GM06990 (cell line): Measurements from ENCODE around the gene CLDN4.
"Not testable (repeated sequence)": the region's sequence is repeated elsewhere in the genome, so short reads cannot be mapped to it uniquely, and the experiment has no call there.

Source experiments
- DNase-seq: peaks from one replicate; pipeline ENCODE4 v3.0.0-alpha.2; 2011; ENCODE audit not compliant: insufficient read length; ENCODE audit errors: extremely low read depth
- H3K27me3 ChIP-seq: replicated peaks from 2 replicates; pipeline ENCODE4 v1.6.0; 2011; ENCODE audit warnings: low read length; ENCODE audit not compliant: control insufficient read depth, insufficient read depth
- H3K36me3 ChIP-seq: 2 replicates; pipeline ENCODE4 v1.5.1; 2011; ENCODE audit warnings: low read length; ENCODE audit not compliant: control insufficient read depth, insufficient read depth
- H3K4me3 ChIP-seq: replicated peaks from 2 replicates; pipeline ENCODE4 v1.5.1; 2011; ENCODE audit warnings: low read depth, mild to moderate bottlenecking, control low read depth, low read length
- TF ChIP-seq, protein P1 (sequence below): IDR thresholded peaks from 2 replicates; pipeline ENCODE4 v1.5.1; 2011; ENCODE audit warnings: low read length, control low read depth, mild to moderate bottlenecking, inconsistent platforms; ENCODE audit not compliant: insufficient read depth, poor library complexity, severe bottlenecking

Gene CLDN4

DNA sequence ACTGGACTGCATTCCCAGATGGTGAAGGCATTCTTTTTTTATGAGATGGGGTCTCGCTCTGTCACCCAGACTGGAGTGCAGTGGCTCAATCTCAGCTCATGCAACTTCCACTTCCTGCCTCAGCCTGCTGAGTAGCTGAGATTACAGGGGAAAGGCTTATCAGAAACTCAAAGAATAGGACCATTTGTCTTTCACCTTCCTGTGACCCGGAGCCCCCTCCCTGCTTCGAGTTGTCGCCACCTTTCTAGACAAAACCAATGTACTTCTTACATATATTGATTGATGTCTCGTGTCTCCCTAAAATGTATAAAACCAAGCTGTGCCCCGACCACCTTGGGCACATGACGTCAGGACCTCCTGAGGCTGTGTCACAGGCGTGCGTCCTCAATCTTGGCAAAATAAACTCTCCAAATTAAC lies 13.3 kb downstream of the CLDN4 start:
- Histone ChIP-seq H3K4me3 (no peak overlapping the region), H3K27me3 (no peaks in the 10 kb centered on the region), H3K36me3 (no peaks in the 10 kb centered on the region)
- no peak for DNase-seq
- TF ChIP-seq, protein P1, sequence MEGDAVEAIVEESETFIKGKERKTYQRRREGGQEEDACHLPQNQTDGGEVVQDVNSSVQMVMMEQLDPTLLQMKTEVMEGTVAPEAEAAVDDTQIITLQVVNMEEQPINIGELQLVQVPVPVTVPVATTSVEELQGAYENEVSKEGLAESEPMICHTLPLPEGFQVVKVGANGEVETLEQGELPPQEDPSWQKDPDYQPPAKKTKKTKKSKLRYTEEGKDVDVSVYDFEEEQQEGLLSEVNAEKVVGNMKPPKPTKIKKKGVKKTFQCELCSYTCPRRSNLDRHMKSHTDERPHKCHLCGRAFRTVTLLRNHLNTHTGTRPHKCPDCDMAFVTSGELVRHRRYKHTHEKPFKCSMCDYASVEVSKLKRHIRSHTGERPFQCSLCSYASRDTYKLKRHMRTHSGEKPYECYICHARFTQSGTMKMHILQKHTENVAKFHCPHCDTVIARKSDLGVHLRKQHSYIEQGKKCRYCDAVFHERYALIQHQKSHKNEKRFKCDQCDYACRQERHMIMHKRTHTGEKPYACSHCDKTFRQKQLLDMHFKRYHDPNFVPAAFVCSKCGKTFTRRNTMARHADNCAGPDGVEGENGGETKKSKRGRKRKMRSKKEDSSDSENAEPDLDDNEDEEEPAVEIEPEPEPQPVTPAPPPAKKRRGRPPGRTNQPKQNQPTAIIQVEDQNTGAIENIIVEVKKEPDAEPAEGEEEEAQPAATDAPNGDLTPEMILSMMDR, result no peak

DNA sequence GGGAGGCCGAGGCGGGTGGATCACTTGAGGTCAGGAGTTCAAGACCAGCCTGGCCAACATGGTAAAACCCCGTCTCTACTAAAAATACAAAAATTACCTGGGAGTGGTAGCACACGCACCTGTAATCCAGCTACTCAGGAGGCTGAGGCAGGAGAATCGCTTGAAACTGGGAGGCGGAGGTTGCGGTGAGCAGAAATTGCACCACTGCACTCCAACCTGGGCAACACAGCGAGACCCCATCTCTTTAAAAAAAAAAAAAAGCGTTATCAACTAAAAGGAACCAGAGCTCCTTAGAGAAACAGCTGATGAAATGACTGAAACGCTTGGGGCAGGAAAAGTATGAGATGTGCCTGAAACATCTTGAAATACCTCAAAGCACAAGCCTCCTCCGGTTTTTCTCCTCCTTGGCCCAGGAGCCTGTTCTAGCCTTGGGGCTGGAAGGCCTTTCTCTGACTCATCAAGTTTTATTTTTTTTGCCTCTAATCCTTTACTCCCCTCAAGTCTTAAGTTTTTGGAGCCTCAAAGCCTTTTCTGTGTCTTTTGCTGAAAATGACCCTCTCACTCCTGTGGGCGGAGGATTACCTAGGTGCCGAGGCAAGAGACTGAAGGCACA lies 14.2 kb downstream of the CLDN4 start:
- Histone ChIP-seq H3K27me3 (no peaks in the 10 kb centered on the region), H3K4me3 (no peak overlapping the region)
- no peak for DNase-seq

DNA sequence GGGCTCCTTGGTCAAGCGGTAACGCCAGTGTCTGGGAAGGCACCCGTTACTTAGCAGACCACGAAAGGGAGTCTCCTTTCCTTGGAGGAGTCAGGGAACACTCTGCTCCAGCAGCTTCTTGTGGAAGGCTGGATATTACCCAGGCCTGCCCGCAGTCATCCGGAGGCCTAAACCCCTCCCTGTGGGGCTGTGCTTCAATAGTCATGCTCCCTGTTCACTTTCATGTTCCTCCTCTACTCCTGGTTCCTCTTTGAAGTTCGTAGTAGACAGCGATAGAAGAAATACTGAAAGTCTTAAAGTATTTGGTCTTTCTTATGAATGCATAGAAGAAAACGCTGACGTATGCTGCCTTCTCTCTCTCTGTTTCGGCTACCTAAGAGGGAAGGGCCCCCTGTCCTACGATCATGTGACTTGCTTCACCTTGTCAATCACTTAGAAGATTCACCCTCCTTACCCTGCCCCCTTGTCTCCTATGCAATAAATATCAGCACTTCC lies 15.0 kb downstream of the CLDN4 start:
- DNase-seq, result peak; percentile 64
- not testable (repeated sequence) for H3K4me3 ChIP-seq, H3K36me3 ChIP-seq, H3K27me3 ChIP-seq

More for the DNA sequence above, 14.2 kb downstream of the CLDN4 start:
- TF ChIP-seq, protein P1, result no peak
- no peaks in the 10 kb centered on the region for H3K36me3 ChIP-seq

DNA sequence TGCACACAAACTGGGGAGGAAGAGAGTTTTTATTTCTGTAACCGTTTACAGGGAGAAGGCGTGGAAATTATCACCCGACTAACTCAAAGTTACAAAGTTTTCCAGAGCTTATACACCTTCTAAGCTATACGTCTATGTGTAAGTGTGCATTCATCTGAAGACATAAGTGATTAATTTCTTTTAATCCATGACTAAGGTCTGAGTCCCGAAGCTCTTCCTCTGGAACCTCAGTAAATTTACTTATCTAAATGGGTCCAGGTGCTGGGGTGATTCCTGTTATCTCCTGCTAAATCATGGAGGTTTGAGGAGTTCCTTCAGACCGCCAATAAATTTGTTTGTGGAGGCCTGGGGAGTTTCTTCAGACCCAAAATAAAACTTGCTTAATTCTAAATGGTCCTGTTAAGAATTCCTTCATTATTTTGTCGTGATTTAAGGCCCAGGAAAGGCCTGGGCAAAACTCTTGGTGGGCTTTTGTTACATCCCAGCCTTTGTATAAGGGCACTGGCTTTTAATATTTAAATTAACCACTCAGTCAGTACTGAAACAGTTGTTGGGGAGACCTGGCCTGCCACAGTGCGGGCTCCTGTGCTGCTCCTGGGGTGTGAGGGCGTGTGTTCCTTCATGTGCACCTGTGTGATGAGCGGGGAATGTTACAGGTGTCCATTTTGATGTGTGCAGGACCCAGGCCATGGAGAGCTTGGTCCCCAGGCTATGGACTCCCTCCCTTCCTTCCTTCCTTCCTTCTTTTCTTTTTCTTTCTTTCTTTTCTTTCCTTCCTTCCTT lies 17.3 kb downstream of the CLDN4 start:
- Histone ChIP-seq H3K4me3 (no peak overlapping the region), H3K36me3 (no peaks in the 10 kb centered on the region), H3K27me3 (no peaks in the 10 kb centered on the region)
- DNase-seq, result no peak
- TF ChIP-seq, protein P1, result no peak

DNA sequence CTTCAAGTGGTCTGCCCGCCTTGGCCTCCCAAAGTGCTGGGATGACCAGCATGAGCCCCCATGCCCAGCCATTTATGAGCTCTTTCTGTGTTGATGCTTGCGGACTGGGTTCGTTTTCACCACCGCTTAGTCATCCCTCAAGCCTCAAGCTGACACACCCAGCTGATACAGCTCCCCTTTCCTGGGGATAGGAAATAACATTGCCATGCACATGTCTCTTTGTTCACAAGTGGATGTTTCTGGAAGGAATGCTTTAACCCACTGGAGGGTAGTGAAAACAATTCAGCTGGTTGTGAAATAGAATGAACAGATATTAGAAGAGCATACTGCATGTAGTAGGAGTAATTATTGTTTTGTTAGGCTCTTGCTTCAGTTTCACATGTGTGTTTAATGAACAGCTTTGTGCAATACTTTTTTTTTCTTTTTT lies 20.0 kb downstream of the CLDN4 start:
- H3K4me3 ChIP-seq, result no peak overlapping the region
- TF ChIP-seq, protein P1, result no peak

More for the DNA sequence above, 20.0 kb downstream of the CLDN4 start:
- no peak for DNase-seq
- H3K27me3 ChIP-seq, result no peaks in the 10 kb centered on the region
- H3K36me3 ChIP-seq, result no peaks in the 10 kb centered on the region
